ENCODE measurements around the gene CARMIL1.

GRCh38 chr6:25359191-25359861 is 80.2 kb downstream of the CARMIL1 start:
- TF ChIP-seq CTCF (IDR thresholded peaks at IDR 0.05 in 8 of 11, conservative IDR thresholded peaks at IDR 0.05 in 3 of 11) (no peak), POLR2A (IDR thresholded peaks at IDR 0.05) (no peak)

Data from spleen (tissue), 7 donors.